GM23248 (cell line): Measurements from ENCODE around the gene FBLN5. TPM values are rescaled to one million over a fixed set of nuclear protein-coding genes. Genes with fewer than 3 reads are reported as not detected.

Source experiments
- DNase-seq: peaks from one replicate; pipeline ENCODE4 v3.0.0-alpha.2; 2015
- H2AFZ ChIP-seq: fragments of 200-600 bp; sonication (generic); 2 replicates; pipeline ENCODE4 v1.6.1; 2016; ENCODE audit warnings: antibody characterized with exemption
- H3F3A ChIP-seq: fragments of 200-600 bp; sonication (generic); 2 replicates; pipeline ENCODE4 v1.6.1; 2016; ENCODE audit warnings: mild to moderate bottlenecking, antibody characterized with exemption, mixed run types; ENCODE audit not compliant: insufficient read depth
- H3K27ac ChIP-seq: fragments of 200-600 bp; sonication (generic); 2 replicates; pipeline ENCODE4 v1.5.1; 2016; ENCODE audit warnings: mild to moderate bottlenecking
- H3K27me3 ChIP-seq: fragments of 200-600 bp; sonication (generic); replicated peaks from 2 replicates; pipeline ENCODE4 v1.6.1; 2016; ENCODE audit warnings: mild to moderate bottlenecking; ENCODE audit not compliant: insufficient read depth
- H3K36me3 ChIP-seq: fragments of 200-600 bp; sonication (generic); 2 replicates; pipeline ENCODE4 v1.6.1; 2016; ENCODE audit warnings: low read depth, mild to moderate bottlenecking
- H3K4me1 ChIP-seq: fragments of 200-600 bp; sonication (generic); 2 replicates; pipeline ENCODE4 v1.6.1; 2016; ENCODE audit warnings: mild to moderate bottlenecking; ENCODE audit not compliant: insufficient read depth
- H3K4me2 ChIP-seq: fragments of 200-600 bp; sonication (generic); one replicate; pipeline ENCODE4 v1.6.1; 2016; ENCODE audit warnings: mild to moderate bottlenecking; ENCODE audit not compliant: unreplicated experiment
- H3K4me3 ChIP-seq: fragments of 200-600 bp; sonication (generic); 2 replicates; pipeline ENCODE4 v1.5.1; 2016; ENCODE audit warnings: mild to moderate bottlenecking
- H3K79me2 ChIP-seq: fragments of 200-600 bp; sonication (generic); 2 replicates; pipeline ENCODE4 v1.6.1; 2016; ENCODE audit warnings: mild to moderate bottlenecking; ENCODE audit not compliant: insufficient read depth
- H3K9ac ChIP-seq: fragments of 200-600 bp; sonication (generic); 2 replicates; pipeline ENCODE4 v1.6.1; 2016; ENCODE audit warnings: mild to moderate bottlenecking
- H3K9me2 ChIP-seq: fragments of 200-600 bp; sonication (generic); 2 replicates; pipeline ENCODE4 v1.6.1; 2016; ENCODE audit warnings: mixed run types, mild to moderate bottlenecking, moderate library complexity; ENCODE audit not compliant: insufficient read depth
- H3K9me3 ChIP-seq: fragments of 200-600 bp; sonication (generic); one replicate; pipeline ENCODE4 v1.6.1; 2017; ENCODE audit warnings: low read depth
- H4K20me1 ChIP-seq: fragments of 200-600 bp; sonication (generic); 2 replicates; pipeline ENCODE4 v1.6.0; 2016; ENCODE audit not compliant: insufficient read depth
- EZH2 ChIP-seq: fragments of 200-600 bp; sonication (generic); IDR thresholded peaks from 2 replicates; pipeline ENCODE4 v1.6.1; 2018; ENCODE audit warnings: antibody characterized with exemption, mild to moderate bottlenecking; ENCODE audit not compliant: insufficient read depth, poor library complexity, severe bottlenecking
- EZH2phosphoT487 ChIP-seq: fragments of 200-600 bp; sonication (generic); IDR thresholded peaks from 2 replicates; pipeline ENCODE4 v1.6.1; 2018; ENCODE audit warnings: antibody characterized with exemption, moderate library complexity, mild to moderate bottlenecking, low read depth; ENCODE audit not compliant: insufficient read depth
- WGBS, 2 experiments: methylation state at CpG; one replicate each; pipeline ENCODE4 v1.1.6; 2015 to 2017; ENCODE audit warnings: low lambda C conversion rate in 2 of 2, low coverage in 1 of 2; ENCODE audit errors: missing lambda C conversion rate in 2 of 2; 5-methylcytosine and 5-hydroxymethylcytosine counted together
- in situ Hi-C: fragments of 300-500 bp; cut with MboI; formaldehyde crosslinking; loops from 2 replicates; pipeline ENCODE4 v1.15.0; 2020
- polyA plus RNA-seq: library from polyadenylated mRNA; unstranded; fragments of >200 nt; fragmentation: Nextera tagmentation; extraction: Ambion mirVana; gene quantifications from 2 replicates; pipeline ENCODE4 v1.2.1, GENCODE V29; 2016
- total RNA-seq: library from RNA; depleted of rRNA; stranded (reverse); fragments of >200 nt; shearing (Covaris generic); gene quantifications from 2 replicates; pipeline ENCODE4 v1.2.3, GENCODE V29; 2014

FBLN5 gene
- total and polyA plus RNA-seq, 2 experiments from 2014 or later: 234 to 756 TPM

DNA sequence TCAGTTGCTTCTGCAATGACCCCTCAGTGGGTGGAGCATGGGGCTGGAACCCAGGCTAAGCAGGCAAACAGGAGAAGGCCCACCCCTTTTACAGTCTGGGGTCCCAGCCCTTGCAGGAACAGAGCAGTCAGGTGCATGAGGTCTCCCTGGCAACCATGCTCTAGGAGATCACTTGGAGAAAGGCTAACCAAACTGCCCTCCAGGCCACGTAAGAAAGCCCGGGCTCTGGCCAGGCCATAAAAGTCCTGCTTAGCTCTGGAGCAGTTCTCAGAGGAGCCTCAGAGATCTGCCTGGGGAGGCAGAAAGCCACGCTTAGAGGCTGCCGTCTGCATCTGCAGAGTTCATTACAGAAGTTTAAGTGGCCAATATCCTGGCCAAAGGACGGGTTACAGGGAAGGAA lies 65.1 kb downstream of the FBLN5 start:
- Histone ChIP-seq H3K9me2 (no peaks in the 10 kb centered on the region), H3K36me3 (peaks cover 30% of the 10 kb centered on the region), H3K79me2 (no peaks in the 10 kb centered on the region), H3K27me3 (no peaks in the 10 kb centered on the region), H2AFZ (no peak overlapping the region), H3K4me1 (no peaks in the 10 kb centered on the region), H3K4me2 (no peak overlapping the region), H3K4me3 (no peak overlapping the region), H3K9ac (no peak overlapping the region), H3K9me3 (no peaks in the 10 kb centered on the region), H3F3A (no peaks in the 10 kb centered on the region), H4K20me1 (no peaks in the 10 kb centered on the region), H3K27ac (no peak overlapping the region)
- no peak for DNase-seq
- 77 to 81% methylated on average over 5 of the region's 5 CpGs for WGBS, 2 experiments
- in situ Hi-C loops: no loop called here
- TF ChIP-seq EZH2phosphoT487 (no peak), EZH2 (no peak)

DNA sequence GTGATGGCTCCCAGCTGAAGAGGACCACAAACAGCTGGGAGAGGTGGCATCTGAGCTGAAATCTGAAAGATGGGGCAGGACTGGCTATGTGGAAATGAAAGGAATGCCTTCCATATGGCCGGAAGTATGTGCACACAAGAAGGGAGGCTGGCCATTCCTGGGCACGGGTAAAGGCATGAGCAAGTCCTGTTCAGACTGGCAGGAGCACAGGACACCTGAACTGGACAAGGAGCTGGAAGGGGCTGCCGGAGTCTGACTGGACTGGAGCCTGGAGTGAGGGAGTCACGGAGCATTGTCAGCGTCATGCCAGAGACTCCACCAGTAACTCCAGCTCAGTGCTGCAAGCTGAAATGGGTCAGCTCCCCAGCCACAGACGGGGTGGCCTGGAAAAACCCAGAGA lies 68.3 kb downstream of the FBLN5 start:
- no peak for DNase-seq
- Histone ChIP-seq H3K4me2 (no peak overlapping the region), H3K36me3 (peaks cover 58% of the 10 kb centered on the region), H3K27me3 (no peaks in the 10 kb centered on the region), H3K9ac (no peak overlapping the region), H4K20me1 (no peaks in the 10 kb centered on the region), H3F3A (no peaks in the 10 kb centered on the region), H3K9me3 (no peaks in the 10 kb centered on the region), H3K4me3 (no peak overlapping the region), H2AFZ (no peak overlapping the region), H3K4me1 (no peaks in the 10 kb centered on the region), H3K27ac (no peak overlapping the region), H3K9me2 (no peaks in the 10 kb centered on the region), H3K79me2 (no peaks in the 10 kb centered on the region)
- WGBS, 2 experiments: 69 to 72% methylated on average over 6 of the region's 6 CpGs
- no peak for TF ChIP-seq EZH2phosphoT487
- no peak for TF ChIP-seq EZH2
- in situ Hi-C loops: no loop called here

DNA sequence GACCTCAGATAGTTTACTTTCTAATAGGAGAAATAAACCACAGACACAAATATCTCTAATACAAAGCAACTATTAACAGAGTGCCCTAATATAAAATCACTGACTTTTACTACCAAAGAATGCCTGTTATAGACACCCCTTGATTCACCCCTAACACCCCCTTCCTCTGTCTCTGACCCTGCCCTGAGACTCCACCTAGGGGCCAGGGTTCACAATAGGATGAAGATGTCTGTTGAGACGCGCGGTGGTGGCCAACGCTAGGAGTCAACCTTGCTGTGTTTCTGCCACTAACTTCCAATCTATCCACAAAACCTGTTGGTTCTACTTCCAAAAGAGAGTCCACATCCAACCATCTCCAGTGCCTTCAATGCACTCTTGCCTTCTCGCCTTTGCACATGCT lies 69.2 kb downstream of the FBLN5 start:
- Histone ChIP-seq H3K9me3 (no peaks in the 10 kb centered on the region), H3K4me1 (no peaks in the 10 kb centered on the region), H2AFZ (no peak overlapping the region), H3K9ac (no peak overlapping the region), H4K20me1 (no peaks in the 10 kb centered on the region), H3F3A (no peaks in the 10 kb centered on the region), H3K79me2 (no peaks in the 10 kb centered on the region), H3K36me3 (peaks cover 58% of the 10 kb centered on the region), H3K4me3 (no peak overlapping the region), H3K27ac (no peak overlapping the region), H3K9me2 (no peaks in the 10 kb centered on the region), H3K4me2 (no peak overlapping the region), H3K27me3 (no peaks in the 10 kb centered on the region)
- DNase-seq: no peak
- TF ChIP-seq EZH2: no peak
- TF ChIP-seq EZH2phosphoT487: no peak
- in situ Hi-C loops: no loop called here
- WGBS, 2 experiments: 96 to 99% methylated on average over 5 of the region's 5 CpGs

DNA sequence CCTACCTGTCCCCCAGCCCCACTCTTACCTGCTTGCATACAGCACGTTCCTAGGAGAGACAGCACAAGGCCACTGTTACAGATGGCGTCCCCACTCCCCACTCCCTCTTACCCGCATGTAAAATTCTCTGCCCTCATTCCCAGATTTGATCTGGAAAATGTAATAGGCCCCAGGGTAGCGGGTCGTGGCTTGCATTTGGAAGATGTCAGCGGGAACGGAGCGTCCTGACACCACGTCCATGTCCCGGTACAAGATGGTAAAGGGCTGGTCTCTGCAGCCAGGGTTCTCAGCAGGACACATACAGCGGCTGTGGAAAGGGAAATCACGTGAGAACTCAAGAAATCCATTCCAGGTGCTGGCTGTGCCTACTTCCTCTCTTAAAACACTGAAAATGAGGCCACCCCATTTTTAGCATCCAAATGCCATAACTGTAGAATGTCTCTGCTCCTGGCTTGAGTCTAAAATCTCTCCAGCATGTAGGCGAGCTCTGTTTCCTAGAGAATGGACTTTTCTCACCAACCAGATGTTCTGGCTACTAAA lies 70.0 kb downstream of the FBLN5 start:
- no peak overlapping the region for H3K27ac ChIP-seq
- peaks cover 58% of the 10 kb centered on the region for H3K36me3 ChIP-seq
- no peaks in the 10 kb centered on the region for H4K20me1 ChIP-seq
- H3K79me2 ChIP-seq: no peaks in the 10 kb centered on the region
- no peaks in the 10 kb centered on the region for H3K9me3 ChIP-seq
- H3F3A ChIP-seq: no peaks in the 10 kb centered on the region
- in situ Hi-C loops: no loop called here
- no peak overlapping the region for H3K9ac ChIP-seq
- H3K4me2 ChIP-seq: no peak overlapping the region
- no peaks in the 10 kb centered on the region for H3K27me3 ChIP-seq
- no peak overlapping the region for H3K4me3 ChIP-seq
- DNase-seq: no peak
- TF ChIP-seq EZH2phosphoT487 (no peak), EZH2 (no peak)
- H3K9me2 ChIP-seq: no peaks in the 10 kb centered on the region
- H2AFZ ChIP-seq: no peak overlapping the region
- WGBS, 2 experiments: 72 to 75% methylated on average over 13 of the region's 13 CpGs
- H3K4me1 ChIP-seq: peaks cover 2% of the 10 kb centered on the region; the same call in 1 of the 2 replicates

DNA sequence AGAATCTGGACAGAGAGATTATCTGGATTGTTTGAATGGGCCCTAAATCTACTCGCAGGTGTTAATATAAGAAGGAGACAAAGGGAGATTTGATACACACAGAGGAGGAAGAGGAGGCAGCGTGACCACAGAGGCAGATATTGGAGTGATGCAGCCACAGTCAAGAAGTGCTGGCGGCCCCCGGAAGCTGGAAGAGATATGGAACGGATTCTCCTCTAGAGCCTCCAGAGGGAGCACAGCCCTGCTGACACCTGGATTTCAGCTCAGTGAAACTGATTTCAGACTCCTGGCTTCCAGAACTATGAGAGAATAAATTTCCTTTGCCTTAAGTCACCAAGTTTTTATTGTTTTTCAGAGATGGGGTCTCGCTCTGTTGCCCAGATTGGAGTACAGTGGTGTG lies 71.0 kb downstream of the FBLN5 start:
- H3K27ac ChIP-seq: no peak overlapping the region
- peaks cover 54% of the 10 kb centered on the region for H3K36me3 ChIP-seq
- H3K4me3 ChIP-seq: no peak overlapping the region
- WGBS, 2 experiments: 98 to 100% methylated on average over 5 to 6 of the region's 6 CpGs
- no peaks in the 10 kb centered on the region for H3K9me2 ChIP-seq
- H4K20me1 ChIP-seq: no peaks in the 10 kb centered on the region
- TF ChIP-seq EZH2phosphoT487: no peak
- TF ChIP-seq EZH2: no peak
- H3K9ac ChIP-seq: no peak overlapping the region
- DNase-seq: no peak
- H3K27me3 ChIP-seq: no peaks in the 10 kb centered on the region
- H2AFZ ChIP-seq: no peak overlapping the region
- H3K4me2 ChIP-seq: no peak overlapping the region
- in situ Hi-C loops: no loop called here
- no peaks in the 10 kb centered on the region for H3K79me2 ChIP-seq
- no peaks in the 10 kb centered on the region for H3F3A ChIP-seq
- no peaks in the 10 kb centered on the region for H3K9me3 ChIP-seq
- peaks cover 2% of the 10 kb centered on the region; the same call in 1 of the 2 replicates for H3K4me1 ChIP-seq
